ENCODE measurements around the gene UBE2D2.

DNA sequence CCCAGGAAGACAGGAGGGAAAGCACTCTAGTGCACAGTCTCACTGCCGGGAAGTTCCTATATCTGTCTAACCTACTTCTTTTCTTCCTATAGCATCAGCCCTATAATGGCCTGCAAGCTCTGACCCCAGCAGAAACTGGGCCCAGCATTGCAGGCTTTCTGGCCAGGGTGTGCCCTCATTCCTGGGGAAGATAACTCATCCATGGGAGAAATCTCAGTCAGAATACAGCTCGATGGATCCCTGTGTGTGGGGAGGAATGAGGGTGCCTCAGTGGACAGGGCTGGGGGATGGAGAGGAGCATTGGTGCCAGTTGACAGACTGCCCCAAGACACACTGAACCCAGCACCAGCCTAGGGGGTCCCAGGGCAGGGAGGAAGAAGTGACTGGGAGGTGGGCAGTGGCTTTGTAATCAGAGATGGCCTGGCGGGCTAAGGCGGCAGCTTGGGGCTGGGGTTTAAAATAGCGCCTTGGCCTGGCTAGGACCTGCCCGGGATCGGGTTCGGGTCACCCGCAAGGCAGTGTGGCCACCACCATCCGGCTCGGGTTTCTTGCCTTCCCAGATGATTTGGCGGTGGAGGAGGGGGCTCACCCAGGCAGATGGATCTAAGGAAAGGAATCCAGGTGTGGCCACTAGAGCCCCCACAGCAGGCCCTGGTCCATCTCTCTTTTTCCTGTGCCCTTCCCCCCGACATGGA is 79.4 kb downstream of the UBE2D2 start:
- TF ChIP-seq POLR2AphosphoS5 (IDR thresholded peaks at IDR 0.05; ENCODE audit: low read depth, low read length): no peak
- no peak for TF ChIP-seq TAF1 (IDR thresholded peaks at IDR 0.05; ENCODE audit: low read depth, low read length)

All from GM12891 (cell line).